Fibroblast of the conjunctiva (primary cell): ENCODE results near the gene PAPLN.

Source experiments
- DNase-seq: peaks from one replicate; pipeline ENCODE4 v3.0.0-alpha.2; 2010; ENCODE audit warnings: low read depth

The PAPLN gene

DNA sequence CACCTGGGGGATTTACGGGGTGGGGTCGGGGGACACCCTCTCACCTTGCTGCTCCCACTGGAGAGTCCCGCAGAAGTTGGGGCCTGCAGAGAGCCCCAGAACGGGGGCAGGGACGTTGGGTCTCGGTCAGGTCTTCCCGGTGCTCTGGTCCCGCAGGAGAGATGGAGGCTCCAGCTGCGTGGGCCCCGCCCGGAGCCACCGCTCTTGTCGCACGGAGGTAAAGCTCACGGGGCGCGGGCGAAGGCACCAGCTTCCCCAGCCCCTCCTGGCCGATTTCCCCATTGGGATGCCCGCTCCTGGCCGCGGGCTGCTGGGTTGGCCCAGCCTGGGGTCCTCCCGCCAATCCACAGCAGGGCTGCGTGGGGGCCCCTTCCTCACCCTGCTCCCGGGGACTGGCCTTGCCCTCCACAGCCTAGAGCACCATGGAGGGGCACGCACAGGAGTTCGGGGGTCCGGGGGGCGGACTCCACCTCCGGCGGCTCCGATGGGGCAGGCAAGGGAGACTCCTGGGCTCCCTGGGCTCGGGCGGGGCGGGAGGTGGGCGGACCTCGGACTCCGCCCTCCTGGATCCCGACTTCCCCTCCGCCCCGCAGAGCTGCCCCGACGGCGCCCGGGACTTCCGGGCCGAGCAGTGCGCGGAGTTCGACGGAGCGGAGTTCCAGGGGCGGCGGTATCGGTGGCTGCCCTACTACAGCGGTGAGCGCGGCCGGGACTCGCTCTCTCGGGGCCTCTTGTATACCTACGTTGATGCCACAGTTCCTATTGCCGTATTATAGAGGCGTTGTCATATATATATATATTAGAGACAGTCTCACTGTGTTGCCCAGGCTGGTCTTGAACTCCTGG, 8.4 kb downstream of the PAPLN start:
- no peak for DNase-seq

GRCh38 chr14:73246387-73247150, 9.3 kb downstream of the PAPLN start:
- no peak for DNase-seq

GRCh38 chr14:73248108-73248868, 11.0 kb downstream of the PAPLN start:
- no peak for DNase-seq

- DNase-seq: no peak
Measured at GRCh38 chr14:73249108-73249507, 11.8 kb downstream of the PAPLN start.

DNA sequence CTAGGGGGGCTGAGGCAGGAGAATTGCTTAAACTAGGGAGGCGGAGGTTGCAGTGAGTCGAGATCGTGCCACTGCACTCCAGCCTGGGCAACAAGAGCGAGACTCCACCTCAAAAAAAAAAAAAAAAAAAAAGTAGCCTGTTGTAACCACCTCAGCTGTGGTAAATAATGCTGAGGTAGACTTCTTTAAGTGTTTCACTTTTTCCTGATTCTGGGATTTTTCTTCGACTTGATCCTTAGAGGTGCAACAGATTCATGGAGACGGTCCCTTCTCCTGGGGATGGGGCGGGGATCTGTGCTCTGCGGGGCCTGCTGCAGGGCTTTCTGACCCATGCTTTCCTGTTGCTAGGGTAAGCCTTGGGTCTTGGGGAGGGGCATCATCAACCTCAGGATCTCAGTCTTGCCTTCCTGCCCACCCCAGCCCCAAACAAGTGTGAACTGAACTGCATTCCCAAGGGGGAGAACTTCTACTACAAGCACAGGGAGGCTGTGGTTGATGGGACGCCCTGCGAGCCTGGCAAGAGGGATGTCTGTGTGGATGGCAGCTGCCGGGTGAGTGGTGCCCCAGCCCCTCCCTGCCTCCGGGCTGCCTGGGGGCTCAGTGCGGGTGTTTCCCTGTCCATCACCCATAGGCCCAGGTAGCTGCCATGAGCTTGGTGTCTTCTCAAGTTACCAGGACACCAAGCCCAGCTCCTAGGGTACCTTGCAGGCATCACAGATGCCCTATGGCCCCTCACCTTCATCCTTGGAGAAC, 12.4 kb downstream of the PAPLN start:
- no peak for DNase-seq

- no peak for DNase-seq
Measured at GRCh38 chr14:73250317-73250713, 13.0 kb downstream of the PAPLN start.

DNA sequence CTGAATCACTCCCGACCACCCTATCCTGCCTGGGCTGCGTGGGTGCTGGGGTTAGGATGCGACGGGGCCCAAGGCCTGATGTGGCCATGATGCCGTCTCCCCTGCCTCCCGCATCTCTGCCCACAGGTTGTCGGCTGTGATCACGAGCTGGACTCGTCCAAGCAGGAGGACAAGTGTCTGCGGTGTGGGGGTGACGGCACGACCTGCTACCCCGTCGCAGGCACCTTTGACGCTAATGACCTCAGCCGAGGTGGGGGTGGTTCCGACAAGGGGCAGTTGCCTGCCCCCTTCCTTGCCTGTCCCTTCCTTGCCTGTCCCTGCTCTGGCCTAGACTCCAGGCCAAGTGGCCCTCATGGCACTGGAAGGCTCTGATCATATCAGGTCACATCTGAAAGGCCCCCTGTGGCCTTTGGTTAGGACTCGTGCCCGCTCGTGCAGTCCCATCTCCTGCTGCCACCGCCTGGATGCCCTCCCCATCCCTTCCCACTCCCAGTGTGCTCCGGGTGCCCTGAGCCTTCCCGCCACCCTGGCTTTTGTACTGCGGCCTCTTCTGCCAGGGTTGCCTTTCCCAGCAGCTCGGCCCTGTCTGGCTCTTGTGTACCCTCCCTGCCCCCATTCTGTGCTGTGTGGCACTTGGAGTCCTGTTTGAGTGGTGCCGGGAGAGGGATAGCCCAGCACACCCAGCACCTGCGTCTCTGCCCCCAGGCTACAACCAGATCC, 13.6 kb downstream of the PAPLN start:
- no peak for DNase-seq

- no peak for DNase-seq
Measured at GRCh38 chr14:73251516-73252215, 14.4 kb downstream of the PAPLN start.

GRCh38 chr14:73252491-73253322, 15.4 kb downstream of the PAPLN start:
- DNase-seq: no peak

GRCh38 chr14:73253323-73253610, 16.0 kb downstream of the PAPLN start:
- no peak for DNase-seq

- no peak for DNase-seq
Measured at GRCh38 chr14:73253721-73254120, 16.4 kb downstream of the PAPLN start.

GRCh38 chr14:73254247-73255004, 17.1 kb downstream of the PAPLN start:
- no peak for DNase-seq

- DNase-seq: no peak
Measured at GRCh38 chr14:73255005-73255400, 17.7 kb downstream of the PAPLN start.

DNA sequence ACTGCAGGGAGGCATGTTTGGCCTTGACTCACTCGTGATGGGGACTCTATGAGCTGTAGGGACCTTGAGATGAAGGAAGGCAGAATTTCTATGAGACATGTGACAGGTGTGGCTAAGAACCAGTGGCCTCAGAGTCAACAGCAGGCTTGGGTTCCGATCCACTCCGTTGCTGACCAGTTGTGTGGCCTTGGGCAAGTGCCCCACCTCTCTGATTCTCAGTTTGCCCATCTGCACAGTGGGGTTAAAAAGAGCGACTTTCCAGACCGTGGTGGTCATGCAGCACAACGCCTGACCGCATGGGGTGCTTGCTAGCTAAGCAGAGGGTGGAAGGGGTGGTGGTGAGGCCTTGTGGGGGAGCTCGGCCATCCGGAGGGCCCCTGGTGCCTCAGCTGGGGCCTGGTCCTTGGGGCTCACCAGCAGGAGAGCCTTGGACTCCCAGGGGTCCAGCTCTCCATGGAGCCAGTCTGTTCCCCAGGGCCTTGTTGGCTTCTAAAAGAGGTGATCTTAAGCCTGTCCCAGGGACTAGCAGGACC, 18.5 kb downstream of the PAPLN start:
- DNase-seq: no peak

DNA sequence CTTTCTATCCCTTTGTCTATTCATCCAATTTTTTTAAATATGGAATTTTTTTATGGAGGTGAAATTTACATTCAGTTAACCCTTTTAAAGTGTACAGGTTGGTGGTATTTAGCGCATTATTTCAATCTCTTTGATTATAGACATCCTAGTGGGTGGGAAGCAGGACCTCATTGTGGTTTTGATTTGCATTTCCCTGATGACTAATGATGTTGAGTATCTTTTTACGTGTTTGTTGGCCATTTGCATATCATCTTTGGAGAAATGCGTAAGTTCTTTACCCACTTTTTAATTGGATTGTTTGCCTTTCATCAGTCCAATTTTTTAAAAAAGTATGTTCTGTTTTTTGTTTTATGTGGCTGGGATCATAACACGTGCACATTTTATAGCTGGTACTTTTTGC, 20.8 kb downstream of the PAPLN start:
- no peak for DNase-seq

GRCh38 chr14:73258845-73259611, 21.7 kb downstream of the PAPLN start:
- no peak for DNase-seq

DNA sequence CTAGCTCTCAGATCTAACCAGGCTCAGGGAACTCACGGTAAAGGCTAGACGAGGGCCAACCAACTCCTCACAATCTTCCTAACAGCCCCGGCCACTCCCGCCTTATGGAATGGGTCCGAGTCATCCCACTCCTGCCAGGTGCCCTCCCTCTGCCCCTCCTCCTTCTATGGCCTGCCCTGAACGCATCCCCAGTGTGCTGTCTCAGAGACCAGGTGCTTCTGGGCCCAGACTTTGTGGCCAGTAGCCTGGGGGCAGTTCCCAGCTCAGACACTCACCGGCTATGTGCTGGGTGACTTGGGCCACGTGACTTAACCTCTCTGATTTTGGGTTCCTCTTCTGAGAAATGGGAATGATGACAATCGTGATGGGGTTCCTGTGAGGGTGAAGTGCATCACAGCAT, 22.5 kb downstream of the PAPLN start:
- no peak for DNase-seq

- no peak for DNase-seq
Measured at GRCh38 chr14:73260574-73260973, 23.3 kb downstream of the PAPLN start.
